Right lobe of liver (tissue), 4 donors: ENCODE data around the gene GPR183.

ENCODE experiments used
- CTCF ChIP-seq, 4 donors: fragments of 200-600 bp in 3 of 4; fragments of 450-650 bp in 1 of 4; IDR thresholded peaks; one replicate each; pipeline versions ENCODE4 v1.5.1 to v1.8.0; 2016 to 2022; ENCODE audit warnings: antibody characterized with exemption in 4 of 4, mild to moderate bottlenecking in 2 of 4
- POLR2A ChIP-seq: fragments of 450-650 bp; IDR thresholded peaks from one replicate; pipeline ENCODE4 v1.6.1; 2017; ENCODE audit warnings: antibody characterized with exemption, mild to moderate bottlenecking
- donor health status: DM: no; HTN: no; CAD: no.
- donor health status: DM: no; HTN: no; CAD: no.
- donor health status: DM: no; HTN: yes; CAD: no.

- no peak for TF ChIP-seq CTCF (IDR thresholded peaks at IDR 0.05)
- TF ChIP-seq POLR2A = no peak
Observed at GRCh38 chr13:99314640-99315176, 7.5 kb upstream of the GPR183 start.
